ENCODE data around the gene DNM3. TPM values are rescaled to one million over a fixed set of nuclear protein-coding genes. Genes with fewer than 3 reads are reported as not detected.

The DNM3 gene
- total RNA-seq, 1 experiment from 2014 or later, result 2.7 TPM

DNA sequence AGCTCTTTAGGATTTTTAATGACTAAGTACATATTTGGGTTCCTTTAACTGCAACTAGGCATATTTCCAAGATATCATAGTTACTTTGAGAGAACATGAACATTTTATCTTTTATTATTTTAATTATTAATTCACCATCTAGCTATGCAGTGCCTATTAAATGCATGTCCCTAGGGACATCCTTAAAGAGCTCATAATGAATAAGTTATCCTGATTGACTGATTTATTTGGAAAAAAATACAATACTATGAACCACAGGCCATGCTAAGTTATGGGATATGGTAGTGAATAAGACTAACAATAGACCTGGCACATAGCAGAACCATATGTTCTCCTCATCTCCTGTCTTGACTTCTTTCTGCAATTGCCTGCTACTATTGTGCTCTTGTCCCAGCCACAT, 562.8 kb downstream of the DNM3 start:
- H3K27ac ChIP-seq (ENCODE audit: insufficient read length, low read depth, low read length), result no peak overlapping the region
- H3K4me2 ChIP-seq (ENCODE audit: insufficient read depth, insufficient read length, low read length), result no peak overlapping the region
- H3K14ac ChIP-seq (ENCODE audit: insufficient read depth, low read length), result no peak overlapping the region
- Mint-ChIP-seq H3K36me3 (ENCODE audit: insufficient read depth in 1 of 3, low read depth in 3 of 3) (no peaks in the 10 kb centered on the region), H3K9me3 (no peaks in the 10 kb centered on the region), H3K4me1 (peaks cover 7 to 13% of the 10 kb centered on the region in 2 experiments), H3K27me3 (ENCODE audit: low read depth) (no peaks in the 10 kb centered on the region), H3K4me3 (no peak overlapping the region), H3K27ac (no peak overlapping the region)
- H3K4ac ChIP-seq (ENCODE audit: low read depth, low read length), result no peak overlapping the region
- H3K9ac ChIP-seq (ENCODE audit: extremely low read depth, insufficient read length, low read length), result no peak overlapping the region
- no peak overlapping the region for H2AFZ ChIP-seq (ENCODE audit: low read length)
- H2BK20ac ChIP-seq (ENCODE audit: low read depth, low read length, poor library complexity, severe bottlenecking), result no peak overlapping the region
- H2BK120ac ChIP-seq (ENCODE audit: low read depth, low read length, poor library complexity, severe bottlenecking), result no peak overlapping the region
- H3K9me3 ChIP-seq (ENCODE audit: control insufficient read depth, low read depth, low read length), result no peaks in the 10 kb centered on the region
- H3K23me2 ChIP-seq (ENCODE audit: insufficient read length, low read depth, low read length, poor library complexity, severe bottlenecking), result no peaks in the 10 kb centered on the region
- no peaks in the 10 kb centered on the region for H4K20me1 ChIP-seq (ENCODE audit: control insufficient read depth, insufficient read depth, insufficient read length)
- no peak overlapping the region for H2BK5ac ChIP-seq (ENCODE audit: insufficient read length, low read length)
- no peaks in the 10 kb centered on the region for H3K79me1 ChIP-seq (ENCODE audit: insufficient read depth, low read depth, low read length, poor library complexity, severe bottlenecking)
- H3K23ac ChIP-seq (ENCODE audit: insufficient read length, low read depth, low read length), result no peak overlapping the region
- no peak overlapping the region for H2BK12ac ChIP-seq (ENCODE audit: insufficient read length, low read depth, low read length)
- no peaks in the 10 kb centered on the region; the same call in 1 of the 2 replicates for H3K4me1 ChIP-seq (ENCODE audit: insufficient read depth, low read length)
- no peaks in the 10 kb centered on the region for H3K27me3 ChIP-seq (ENCODE audit: insufficient read depth, low read length)
- DNase-seq, result no peak
- no peak overlapping the region for H4K8ac ChIP-seq (replicated peaks; ENCODE audit: insufficient read length, low read depth, low read length)
- H3K56ac ChIP-seq (ENCODE audit: insufficient read length, low read depth, low read length), result no peak overlapping the region
- H2AK5ac ChIP-seq (ENCODE audit: insufficient read length, low read length), result no peak overlapping the region
- no peaks in the 10 kb centered on the region for H3K79me2 ChIP-seq (ENCODE audit: insufficient read depth, low read length)
- no peak overlapping the region for H3K18ac ChIP-seq (ENCODE audit: insufficient read length, low read depth, low read length)
- H4K5ac ChIP-seq (ENCODE audit: insufficient read length, low read depth, low read length), result no peak overlapping the region
- TF ChIP-seq, protein P1, sequence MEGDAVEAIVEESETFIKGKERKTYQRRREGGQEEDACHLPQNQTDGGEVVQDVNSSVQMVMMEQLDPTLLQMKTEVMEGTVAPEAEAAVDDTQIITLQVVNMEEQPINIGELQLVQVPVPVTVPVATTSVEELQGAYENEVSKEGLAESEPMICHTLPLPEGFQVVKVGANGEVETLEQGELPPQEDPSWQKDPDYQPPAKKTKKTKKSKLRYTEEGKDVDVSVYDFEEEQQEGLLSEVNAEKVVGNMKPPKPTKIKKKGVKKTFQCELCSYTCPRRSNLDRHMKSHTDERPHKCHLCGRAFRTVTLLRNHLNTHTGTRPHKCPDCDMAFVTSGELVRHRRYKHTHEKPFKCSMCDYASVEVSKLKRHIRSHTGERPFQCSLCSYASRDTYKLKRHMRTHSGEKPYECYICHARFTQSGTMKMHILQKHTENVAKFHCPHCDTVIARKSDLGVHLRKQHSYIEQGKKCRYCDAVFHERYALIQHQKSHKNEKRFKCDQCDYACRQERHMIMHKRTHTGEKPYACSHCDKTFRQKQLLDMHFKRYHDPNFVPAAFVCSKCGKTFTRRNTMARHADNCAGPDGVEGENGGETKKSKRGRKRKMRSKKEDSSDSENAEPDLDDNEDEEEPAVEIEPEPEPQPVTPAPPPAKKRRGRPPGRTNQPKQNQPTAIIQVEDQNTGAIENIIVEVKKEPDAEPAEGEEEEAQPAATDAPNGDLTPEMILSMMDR (conservative IDR thresholded peaks at IDR 0.05), result no peak
- H3T11ph ChIP-seq (ENCODE audit: low read length), result no peak overlapping the region
- H2BK15ac ChIP-seq (ENCODE audit: low read depth, low read length), result no peak overlapping the region
- no peak overlapping the region for H4K91ac ChIP-seq (ENCODE audit: insufficient read length, low read depth, low read length)
